ENCODE results near the gene CTDNEP1.

CTDNEP1 gene

DNA sequence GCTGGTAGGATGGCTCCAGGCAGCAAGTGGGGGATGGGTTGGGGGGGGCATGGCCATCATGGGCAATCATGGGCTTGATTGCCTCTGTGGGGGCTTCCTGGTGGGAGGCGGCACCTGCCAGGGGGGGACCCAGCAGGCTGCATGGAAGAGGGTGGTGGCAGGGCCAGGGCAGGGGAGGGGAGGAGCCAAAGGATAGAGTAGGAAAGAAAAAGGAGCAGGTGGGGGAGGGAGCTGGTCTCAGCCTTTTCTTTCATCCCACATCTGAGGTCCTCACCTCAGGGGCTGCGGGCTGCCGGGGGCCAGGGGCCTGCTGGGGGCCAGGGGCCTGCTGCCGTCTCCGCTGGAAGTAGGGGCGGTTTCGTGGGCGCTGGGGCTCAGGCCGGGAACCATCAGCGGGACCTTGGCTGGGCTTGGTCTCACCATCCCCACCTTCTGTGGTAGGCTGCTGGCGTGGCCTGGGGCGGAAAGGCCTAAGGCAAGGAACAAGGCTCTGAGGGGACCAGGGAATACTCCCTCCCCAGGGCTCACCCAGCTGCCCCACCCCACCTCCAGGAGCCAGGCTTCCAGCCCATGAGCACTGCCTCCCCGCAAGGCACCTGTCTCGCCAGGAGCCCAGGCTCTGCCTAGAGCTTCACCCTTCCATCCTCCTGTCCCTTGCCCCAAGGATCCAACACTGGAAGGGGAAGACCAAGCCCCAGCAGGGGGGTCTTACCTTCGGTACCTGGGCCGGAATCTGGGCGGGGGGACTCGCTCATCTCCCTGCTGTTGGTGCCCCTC, 37.9 kb upstream of the CTDNEP1 start:
- H3K4me3 ChIP-seq (ENCODE audit: low read length), result no peak overlapping the region
- H3K27me3 ChIP-seq (ENCODE audit: insufficient read depth, low read length), result peaks cover 12% of the 10 kb centered on the region
- H3K9me3 ChIP-seq (ENCODE audit: insufficient read depth, low read depth, low read length), result no peaks in the 10 kb centered on the region

DNA sequence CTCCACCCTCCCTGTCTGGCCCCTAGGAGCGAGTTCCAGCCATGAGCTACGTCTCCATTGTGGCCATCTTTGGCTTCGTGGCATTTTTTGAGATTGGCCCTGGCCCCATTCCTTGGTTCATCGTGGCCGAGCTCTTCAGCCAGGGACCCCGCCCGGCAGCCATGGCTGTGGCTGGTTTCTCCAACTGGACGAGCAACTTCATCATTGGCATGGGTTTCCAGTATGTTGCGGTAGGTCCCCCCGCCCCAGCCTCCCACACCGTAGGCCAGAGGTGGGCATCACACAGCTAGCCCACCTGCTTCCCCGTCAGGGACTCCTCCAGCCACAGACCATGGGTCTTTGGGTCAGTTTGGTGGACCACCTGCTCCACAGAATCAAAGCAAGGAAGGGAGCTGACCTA, 34.1 kb upstream of the CTDNEP1 start:
- Histone ChIP-seq H3K27me3 (ENCODE audit: insufficient read depth, low read length) (peaks cover 19% of the 10 kb centered on the region), H3K9me3 (ENCODE audit: insufficient read depth, low read depth, low read length) (no peaks in the 10 kb centered on the region), H3K36me3 (ENCODE audit: insufficient read depth, low read depth, low read length) (peaks cover 14% of the 10 kb centered on the region; the same call in 1 of the 2 replicates), H3K27ac (ENCODE audit: low read length) (no peak overlapping the region), H3K4me1 (ENCODE audit: insufficient read depth, low read length) (no peaks in the 10 kb centered on the region), H3K9ac (ENCODE audit: low read depth, low read length) (no peak overlapping the region), H3K4me3 (ENCODE audit: low read length) (no peak overlapping the region)

More for the DNA sequence above, 37.9 kb upstream of the CTDNEP1 start:
- H3K36me3 ChIP-seq (ENCODE audit: insufficient read depth, low read depth, low read length), result peaks cover 13% of the 10 kb centered on the region; the same call in 1 of the 2 replicates
- no peak overlapping the region for H3K27ac ChIP-seq (ENCODE audit: low read length)
- H3K9ac ChIP-seq (ENCODE audit: low read depth, low read length), result no peak overlapping the region
- no peaks in the 10 kb centered on the region for H3K4me1 ChIP-seq (ENCODE audit: insufficient read depth, low read length)

DNA sequence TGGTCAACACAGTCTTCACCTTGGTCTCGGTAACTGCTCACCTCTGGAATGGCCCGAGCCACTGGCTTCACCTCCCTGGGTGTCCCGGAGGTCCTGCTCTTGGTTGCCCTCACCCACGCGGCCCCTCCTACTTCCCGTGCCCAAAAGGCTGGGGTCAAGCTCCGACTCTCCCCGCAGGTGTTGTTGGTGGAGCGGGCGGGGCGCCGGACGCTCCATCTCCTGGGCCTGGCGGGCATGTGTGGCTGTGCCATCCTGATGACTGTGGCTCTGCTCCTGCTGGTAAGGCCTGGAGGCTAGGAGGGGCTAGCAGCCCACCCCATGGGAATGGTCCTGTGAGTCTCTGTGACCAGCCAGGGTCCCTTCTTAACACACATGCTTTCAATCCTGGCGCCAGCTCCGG, 33.4 kb upstream of the CTDNEP1 start:
- peaks cover 5% of the 10 kb centered on the region; the same call in 1 of the 2 replicates for H3K4me1 ChIP-seq (ENCODE audit: insufficient read depth, low read length)
- peaks cover 24% of the 10 kb centered on the region for H3K27me3 ChIP-seq (ENCODE audit: insufficient read depth, low read length)
- H3K27ac ChIP-seq (ENCODE audit: low read length), result no peak overlapping the region
- no peak overlapping the region for H3K4me3 ChIP-seq (ENCODE audit: low read length)
- H3K9me3 ChIP-seq (ENCODE audit: insufficient read depth, low read depth, low read length), result no peaks in the 10 kb centered on the region
- H3K36me3 ChIP-seq (ENCODE audit: insufficient read depth, low read depth, low read length), result peaks cover 14% of the 10 kb centered on the region; the same call in 1 of the 2 replicates
- no peak overlapping the region for H3K9ac ChIP-seq (ENCODE audit: low read depth, low read length)

DNA sequence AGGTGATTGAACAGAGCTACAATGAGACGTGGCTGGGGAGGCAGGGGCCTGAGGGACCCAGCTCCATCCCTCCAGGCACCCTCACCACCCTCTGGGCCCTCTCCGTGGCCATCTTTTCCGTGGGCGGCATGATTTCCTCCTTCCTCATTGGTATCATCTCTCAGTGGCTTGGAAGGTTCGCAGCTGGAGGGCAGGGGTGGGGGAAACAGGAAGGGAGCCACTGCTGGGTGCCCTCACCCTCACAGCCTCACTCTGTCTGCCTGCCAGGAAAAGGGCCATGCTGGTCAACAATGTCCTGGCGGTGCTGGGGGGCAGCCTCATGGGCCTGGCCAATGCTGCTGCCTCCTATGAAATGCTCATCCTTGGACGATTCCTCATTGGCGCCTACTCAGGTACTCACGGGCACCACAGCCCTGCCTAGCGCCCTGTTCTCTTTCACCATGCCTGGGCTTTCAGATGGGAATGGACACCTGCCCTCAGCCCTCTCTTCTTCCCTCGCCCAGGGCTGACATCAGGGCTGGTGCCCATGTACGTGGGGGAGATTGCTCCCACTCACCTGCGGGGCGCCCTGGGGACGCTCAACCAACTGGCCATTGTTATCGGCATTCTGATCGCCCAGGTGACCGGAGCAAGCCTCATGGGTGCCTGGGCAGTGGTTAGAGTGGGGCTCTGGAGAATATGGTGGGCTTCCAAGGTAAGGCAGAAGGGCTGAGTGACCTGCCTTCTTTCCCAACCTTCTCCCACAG, 32.1 kb upstream of the CTDNEP1 start:
- peaks cover 14% of the 10 kb centered on the region; the same call in 1 of the 2 replicates for H3K36me3 ChIP-seq (ENCODE audit: insufficient read depth, low read depth, low read length)
- H3K4me1 ChIP-seq (ENCODE audit: insufficient read depth, low read length), result peaks cover 7% of the 10 kb centered on the region; the same call in 1 of the 2 replicates
- no peak overlapping the region for H3K9ac ChIP-seq (ENCODE audit: low read depth, low read length)
- H3K27ac ChIP-seq (ENCODE audit: low read length), result no peak overlapping the region
- peaks cover 36% of the 10 kb centered on the region for H3K27me3 ChIP-seq (ENCODE audit: insufficient read depth, low read length)
- H3K4me3 ChIP-seq (ENCODE audit: low read length), result no peak overlapping the region
- H3K9me3 ChIP-seq (ENCODE audit: insufficient read depth, low read depth, low read length), result no peaks in the 10 kb centered on the region

- peak overlapping the region; percentile 82 for H3K4me3 ChIP-seq (ENCODE audit: low read length)
- H3K9me3 ChIP-seq (ENCODE audit: insufficient read depth, low read depth, low read length), result no peaks in the 10 kb centered on the region
- peaks cover 8% of the 10 kb centered on the region; the same call in 1 of the 2 replicates for H3K36me3 ChIP-seq (ENCODE audit: insufficient read depth, low read depth, low read length)
- peaks cover 7% of the 10 kb centered on the region; the same call in 1 of the 2 replicates for H3K4me1 ChIP-seq (ENCODE audit: insufficient read depth, low read length)
- no peak overlapping the region; the same call in 1 of the 2 replicates for H3K9ac ChIP-seq (ENCODE audit: low read depth, low read length)
- no peak overlapping the region for H3K27ac ChIP-seq (ENCODE audit: low read length)
- peaks cover 36% of the 10 kb centered on the region for H3K27me3 ChIP-seq (ENCODE audit: insufficient read depth, low read length)
Measured at GRCh38 chr17:7282752-7283321, 31.3 kb upstream of the CTDNEP1 start.

GRCh38 chr17:7281953-7282751, 30.6 kb upstream of the CTDNEP1 start:
- peak overlapping the region; percentile 68; the same call in 1 of the 2 replicates for H3K9ac ChIP-seq (ENCODE audit: low read depth, low read length)
- H3K27ac ChIP-seq (ENCODE audit: low read length), result no peak overlapping the region
- peaks cover 7% of the 10 kb centered on the region; the same call in 1 of the 2 replicates for H3K4me1 ChIP-seq (ENCODE audit: insufficient read depth, low read length)
- peaks cover 36% of the 10 kb centered on the region for H3K27me3 ChIP-seq (ENCODE audit: insufficient read depth, low read length)
- H3K4me3 ChIP-seq (ENCODE audit: low read length), result peak overlapping the region; percentile 82
- H3K36me3 ChIP-seq (ENCODE audit: insufficient read depth, low read depth, low read length), result peaks cover 3% of the 10 kb centered on the region; the same call in 1 of the 2 replicates
- no peaks in the 10 kb centered on the region for H3K9me3 ChIP-seq (ENCODE audit: insufficient read depth, low read depth, low read length)

DNA sequence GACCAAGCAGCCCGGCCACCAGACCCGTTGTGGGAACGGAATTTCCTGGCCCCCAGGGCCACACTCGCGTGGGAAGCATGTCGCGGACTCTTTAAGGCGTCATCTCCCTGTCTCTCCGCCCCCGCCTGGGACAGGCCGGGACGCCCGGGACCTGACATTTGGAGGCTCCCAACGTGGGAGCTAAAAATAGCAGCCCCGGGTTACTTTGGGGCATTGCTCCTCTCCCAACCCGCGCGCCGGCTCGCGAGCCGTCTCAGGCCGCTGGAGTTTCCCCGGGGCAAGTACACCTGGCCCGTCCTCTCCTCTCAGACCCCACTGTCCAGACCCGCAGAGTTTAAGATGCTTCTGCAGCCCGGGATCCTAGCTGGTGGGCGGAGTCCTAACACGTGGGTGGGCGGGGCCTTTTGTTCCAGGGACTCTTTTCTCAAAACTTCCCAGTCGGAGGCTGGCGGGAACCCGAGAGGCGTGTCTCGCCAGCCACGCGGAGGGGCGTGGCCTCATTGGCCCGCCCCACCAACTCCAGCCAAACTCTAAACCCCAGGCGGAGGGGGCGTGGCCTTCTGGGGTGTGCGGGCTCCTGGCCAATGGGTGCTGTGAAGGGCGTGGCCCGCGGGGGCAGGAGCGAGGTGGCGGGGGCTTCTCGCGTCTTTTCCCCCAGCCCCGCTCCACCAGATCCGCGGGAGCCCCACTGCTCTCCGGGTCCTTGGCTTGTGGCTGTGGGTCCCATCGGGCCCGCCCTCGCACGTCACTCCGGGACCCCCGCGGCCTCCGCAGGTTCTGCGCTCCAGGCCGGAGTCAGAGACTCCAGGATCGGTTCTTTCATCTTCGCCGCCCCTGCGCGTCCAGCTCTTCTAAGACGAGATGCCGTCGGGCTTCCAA, 29.8 kb upstream of the CTDNEP1 start, which contains the start of gene SLC2A4:
Gene SLC2A4, plus strand, starts transcription at position 645 of the 879 bp plus-strand sequence. Its CDS starts 217 bp downstream, at position 862.
- no peak within 1 kb of the TSS for H3K27ac ChIP-seq (ENCODE audit: low read length)
- H3K9ac ChIP-seq (ENCODE audit: low read depth, low read length), result peak within 1 kb of the TSS; percentile 68; the same call in 1 of the 2 replicates

GRCh38 chr17:7280519-7281073, 29.1 kb upstream of the CTDNEP1 start:
- H3K27ac ChIP-seq (ENCODE audit: low read length), result no peak overlapping the region

More for the DNA sequence above, 29.8 kb upstream of the CTDNEP1 start, which contains the start of gene SLC2A4:
- Histone ChIP-seq H3K4me3 (ENCODE audit: low read length) (peak within 1 kb of the TSS; percentile 82), H3K9me3 (ENCODE audit: insufficient read depth, low read depth, low read length) (no peaks in the 10 kb centered on the region), H3K27me3 (ENCODE audit: insufficient read depth, low read length) (peaks cover 36% of the 10 kb centered on the region), H3K4me1 (ENCODE audit: insufficient read depth, low read length) (peaks cover 7% of the 10 kb centered on the region; the same call in 1 of the 2 replicates), H3K36me3 (ENCODE audit: insufficient read depth, low read depth, low read length) (peaks cover 3% of the 10 kb centered on the region; the same call in 1 of the 2 replicates)

GRCh38 chr17:7279448-7279847, 27.9 kb upstream of the CTDNEP1 start:
- H3K9ac ChIP-seq (ENCODE audit: low read depth, low read length), result no peak overlapping the region
- no peak overlapping the region for H3K27ac ChIP-seq (ENCODE audit: low read length)
- H3K36me3 ChIP-seq (ENCODE audit: insufficient read depth, low read depth, low read length), result 0 out of 2 replicates have a peak, but pooled peaks cover 1% of the 10 kb centered on the region
- peaks cover 7% of the 10 kb centered on the region; the same call in 1 of the 2 replicates for H3K4me1 ChIP-seq (ENCODE audit: insufficient read depth, low read length)
- no peak overlapping the region for H3K4me3 ChIP-seq (ENCODE audit: low read length)
- H3K27me3 ChIP-seq (ENCODE audit: insufficient read depth, low read length), result peaks cover 36% of the 10 kb centered on the region
- H3K9me3 ChIP-seq (ENCODE audit: insufficient read depth, low read depth, low read length), result no peaks in the 10 kb centered on the region

More at GRCh38 chr17:7280519-7281073, 29.1 kb upstream of the CTDNEP1 start:
- Histone ChIP-seq H3K27me3 (ENCODE audit: insufficient read depth, low read length) (peaks cover 36% of the 10 kb centered on the region), H3K9me3 (ENCODE audit: insufficient read depth, low read depth, low read length) (no peaks in the 10 kb centered on the region), H3K4me3 (ENCODE audit: low read length) (peak overlapping the region; percentile 76), H3K9ac (ENCODE audit: low read depth, low read length) (peak overlapping the region; percentile 67; the same call in 1 of the 2 replicates), H3K36me3 (ENCODE audit: insufficient read depth, low read depth, low read length) (0 out of 2 replicates have a peak, but pooled peaks cover 3% of the 10 kb centered on the region), H3K4me1 (ENCODE audit: insufficient read depth, low read length) (peaks cover 7% of the 10 kb centered on the region; the same call in 1 of the 2 replicates)

DNA sequence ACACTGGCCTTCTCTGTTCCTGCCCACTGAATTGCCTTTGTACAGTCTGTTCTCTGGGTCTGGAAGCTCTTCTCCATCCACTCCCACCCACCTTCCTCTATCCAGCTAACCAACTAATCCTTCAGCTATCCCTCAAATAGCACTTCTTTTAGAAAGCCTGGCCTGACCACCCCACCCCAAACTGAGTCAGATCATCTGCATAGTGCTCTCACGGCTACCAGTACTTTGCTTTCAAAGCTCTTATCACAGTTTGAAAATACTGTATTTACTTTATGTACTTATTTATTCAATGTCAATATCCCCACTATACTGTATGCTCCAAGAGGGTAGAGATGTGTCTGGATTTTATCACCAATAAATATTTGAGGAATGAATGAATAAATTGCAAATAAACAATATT, 15.2 kb upstream of the CTDNEP1 start:
- Histone ChIP-seq H3K27me3 (ENCODE audit: insufficient read depth, low read length) (peaks cover 29% of the 10 kb centered on the region), H3K36me3 (ENCODE audit: insufficient read depth, low read depth, low read length) (no peaks in the 10 kb centered on the region), H3K9me3 (ENCODE audit: insufficient read depth, low read depth, low read length) (no peaks in the 10 kb centered on the region), H3K27ac (ENCODE audit: low read length) (no peak overlapping the region), H3K4me1 (ENCODE audit: insufficient read depth, low read length) (peaks cover 9% of the 10 kb centered on the region; the same call in 1 of the 2 replicates), H3K4me3 (ENCODE audit: low read length) (no peak overlapping the region), H3K9ac (ENCODE audit: low read depth, low read length) (no peak overlapping the region)
